A172 (cell line): Measurements from ENCODE around the gene PDE11A. TPM values are rescaled to one million over a fixed set of nuclear protein-coding genes. Genes with fewer than 3 reads are reported as not detected.
A peak's percentile ranks its signal among the peaks of the same experiment; 100 is the strongest.

Experiments
- DNase-seq: peaks from one replicate; pipeline ENCODE4 v3.0.0-alpha.2; 2015; ENCODE audit warnings: low spot score
- total RNA-seq: library from RNA; depleted of rRNA; stranded (reverse); fragments of >200 nt; shearing (Covaris generic); gene quantifications from 2 replicates; pipeline ENCODE4 v1.2.3, GENCODE V29; 2014

PDE11A gene
- total RNA-seq, 1 experiment from 2014 or later = 0.03 TPM

GRCh38 chr2:177727577-177728398 lies 344.8 kb downstream of the PDE11A start:
- peak; percentile 19 for DNase-seq

GRCh38 chr2:177726931-177727348 lies 345.6 kb downstream of the PDE11A start:
- DNase-seq = no peak

- DNase-seq = peak; percentile 49
These were observed 347.9 kb downstream of the PDE11A start for GRCh38 chr2:177724398-177725287.

- no peak for DNase-seq
These were observed 349.3 kb downstream of the PDE11A start for GRCh38 chr2:177723235-177723634.

GRCh38 chr2:177721818-177722567 lies 350.6 kb downstream of the PDE11A start:
- no peak for DNase-seq

- no peak for DNase-seq
These were observed 351.5 kb downstream of the PDE11A start for GRCh38 chr2:177721087-177721486.

- DNase-seq = no peak
These were observed 354.6 kb downstream of the PDE11A start for GRCh38 chr2:177717831-177718618.

- no peak for DNase-seq
These were observed 356.1 kb downstream of the PDE11A start for GRCh38 chr2:177716484-177716883.

GRCh38 chr2:177715771-177716170 lies 356.8 kb downstream of the PDE11A start:
- DNase-seq = no peak

- DNase-seq = no peak
These were observed 357.9 kb downstream of the PDE11A start for GRCh38 chr2:177714704-177715103.

- DNase-seq = no peak
These were observed 360.1 kb downstream of the PDE11A start for GRCh38 chr2:177712462-177712861.

- DNase-seq = no peak
These were observed 360.9 kb downstream of the PDE11A start for GRCh38 chr2:177711483-177712265.

- no peak for DNase-seq
These were observed 361.7 kb downstream of the PDE11A start for GRCh38 chr2:177710889-177711288.

- no peak for DNase-seq
These were observed 362.6 kb downstream of the PDE11A start for GRCh38 chr2:177709986-177710401.

GRCh38 chr2:177708660-177709444 lies 363.7 kb downstream of the PDE11A start:
- DNase-seq = no peak

- DNase-seq = no peak
These were observed 364.5 kb downstream of the PDE11A start for GRCh38 chr2:177708106-177708505.

GRCh38 chr2:177705511-177706173 lies 366.9 kb downstream of the PDE11A start:
- DNase-seq = no peak

- DNase-seq = no peak
These were observed 369.4 kb downstream of the PDE11A start for GRCh38 chr2:177703159-177703558.

GRCh38 chr2:177698281-177698680 lies 374.3 kb downstream of the PDE11A start:
- DNase-seq = no peak
